IMR-90 (cell line): ENCODE measurements around the gene PYDC1. TPM values are rescaled to one million over a fixed set of nuclear protein-coding genes. Genes with fewer than 3 reads are reported as not detected.
"Not testable (repeated sequence)": the region's sequence is repeated elsewhere in the genome, so short reads cannot be mapped to it uniquely, and the experiment has no call there.

Experiments used
- ATAC-seq: fragments of 200-7000 bp; cut with Tn5 transposase; 2 replicates; pipeline ENCODE4 v1.9.1; 2020; ENCODE audit warnings: low read depth, mild to moderate bottlenecking, moderate library complexity
- BruUV-seq: library from RNA; stranded (reverse); fragments of 400-500 nt; replicated peaks from 2 replicates; lab custom pipeline; 2021; lab: Mats Ljungman, UMichigan
- CTCF ChIA-PET: fragments of 300-600 bp; formaldehyde crosslinking; extraction: SDS; loops from one replicate; lab custom pipeline; 2021; ENCODE audit warnings: antibody characterized with exemption; lab: Yijun Ruan, JAX
- POLR2A ChIA-PET: fragments of 300-600 bp; sonication (Branson Sonifier 250); formaldehyde crosslinking; loops from one replicate; lab custom pipeline; 2022; ENCODE audit warnings: antibody characterized with exemption; ENCODE audit not compliant: unreplicated experiment; lab: Charles Lee
- DNase-seq: peaks from one replicate; pipeline ENCODE4 v3.0.0; 2013
- H2AFZ ChIP-seq: replicated peaks from 2 replicates; pipeline ENCODE3; 2013; ENCODE audit warnings: low read length, mild to moderate bottlenecking; ENCODE audit not compliant: poor library complexity
- H2AK5ac ChIP-seq: 2 replicates; pipeline ENCODE4 v1.6.1; 2013; ENCODE audit warnings: low read depth, low read length, inconsistent platforms
- H2AK9ac ChIP-seq: replicated peaks from 2 replicates; pipeline ENCODE3; 2013; ENCODE audit warnings: mild to moderate bottlenecking, low read depth, low read length, moderate library complexity; ENCODE audit not compliant: poor library complexity
- H2BK120ac ChIP-seq: 2 replicates; pipeline ENCODE4 v1.6.1; 2013; ENCODE audit warnings: low read depth, low read length, inconsistent platforms
- H2BK15ac ChIP-seq: 3 replicates; pipeline ENCODE4 v1.6.1; 2013; ENCODE audit warnings: low read depth, low read length, inconsistent platforms
- H2BK20ac ChIP-seq: 2 replicates; pipeline ENCODE4 v1.6.1; 2013; ENCODE audit warnings: low read depth, mild to moderate bottlenecking, inconsistent platforms, low read length, moderate library complexity
- H2BK5ac ChIP-seq: 2 replicates; pipeline ENCODE4 v1.6.1; 2013; ENCODE audit warnings: mild to moderate bottlenecking, low read depth, low read length, inconsistent platforms; ENCODE audit not compliant: poor library complexity, severe bottlenecking
- H3K14ac ChIP-seq: replicated peaks from 2 replicates; pipeline ENCODE4 v1.6.1; 2013; ENCODE audit warnings: low read depth, low read length, inconsistent platforms
- H3K18ac ChIP-seq: 2 replicates; pipeline ENCODE4 v1.6.1; 2013; ENCODE audit warnings: low read depth, low read length, control low read depth
- H3K23ac ChIP-seq: 2 replicates; pipeline ENCODE4 v1.6.1; 2013; ENCODE audit warnings: low read depth, low read length, inconsistent platforms
- H3K27ac ChIP-seq: 2 replicates; pipeline ENCODE4 v1.5.1; 2013; ENCODE audit warnings: mild to moderate bottlenecking, control low read depth, low read length; ENCODE audit not compliant: insufficient read depth
- H3K27me3 ChIP-seq: 2 replicates; pipeline ENCODE4 v1.6.1; 2013; ENCODE audit warnings: low read length; ENCODE audit not compliant: control insufficient read depth, insufficient read depth
- H3K36me3 ChIP-seq: 2 replicates; pipeline ENCODE4 v1.6.1; 2013; ENCODE audit warnings: low read length, mixed read lengths; ENCODE audit not compliant: control insufficient read depth, insufficient read depth
- H3K4ac ChIP-seq: 2 replicates; pipeline ENCODE4 v1.6.1; 2013; ENCODE audit warnings: low read depth, low read length, inconsistent platforms
- H3K4me1 ChIP-seq: 2 replicates; pipeline ENCODE4 v1.6.1; 2013; ENCODE audit warnings: low read length, mixed read lengths; ENCODE audit not compliant: control insufficient read depth, insufficient read depth
- H3K4me2 ChIP-seq: 2 replicates; pipeline ENCODE4 v1.6.1; 2013; ENCODE audit warnings: low read depth, mild to moderate bottlenecking, control low read depth, low read length, moderate library complexity
- H3K4me3 ChIP-seq: 2 replicates; pipeline ENCODE4 v1.5.1; 2013; ENCODE audit warnings: low read depth, mild to moderate bottlenecking, control low read depth, low read length, moderate library complexity; ENCODE audit not compliant: insufficient read depth
- H3K56ac ChIP-seq: 2 replicates; pipeline ENCODE4 v1.6.1; 2013; ENCODE audit warnings: low read length, inconsistent platforms; ENCODE audit not compliant: insufficient read depth; ENCODE audit errors: extremely low read depth
- H3K79me1 ChIP-seq, 2 experiments: 2 replicates each; pipeline ENCODE4 v1.6.1; 2013; ENCODE audit warnings: low read length in 2 of 2, inconsistent platforms in 1 of 2, low read depth in 1 of 2
- H3K9ac ChIP-seq: 2 replicates; pipeline ENCODE4 v1.6.1; 2013; ENCODE audit warnings: low read depth, low read length, control low read depth
- H3K9me1 ChIP-seq: 2 replicates; pipeline ENCODE4 v1.6.1; 2013; ENCODE audit warnings: low read length, inconsistent platforms; ENCODE audit not compliant: insufficient read depth
- H3K9me3 ChIP-seq: 2 replicates; pipeline ENCODE4 v1.6.1; 2013; ENCODE audit warnings: low read length; ENCODE audit not compliant: control insufficient read depth, insufficient read depth
- H4K20me1 ChIP-seq: 2 replicates; pipeline ENCODE4 v1.6.1; 2013; ENCODE audit warnings: low read length, inconsistent platforms; ENCODE audit not compliant: insufficient read depth
- H4K5ac ChIP-seq: 2 replicates; pipeline ENCODE4 v1.6.1; 2013; ENCODE audit warnings: mild to moderate bottlenecking, low read depth, low read length, control low read depth
- H4K8ac ChIP-seq, 2 experiments: 2 replicates each; pipeline ENCODE4 v1.6.1; 2013; ENCODE audit warnings: low read depth in 2 of 2, low read length in 2 of 2, control low read depth in 1 of 2, inconsistent platforms in 1 of 2
- H4K91ac ChIP-seq: 2 replicates; pipeline ENCODE4 v1.6.1; 2013; ENCODE audit warnings: low read depth, low read length, inconsistent platforms; ENCODE audit not compliant: insufficient read depth
- WGBS, 2 experiments: methylation state at CpG; one replicate each; pipeline versions ENCODE4 v1.1.5 to v1.1.7; 2013; ENCODE audit warnings: missing lambda C conversion rate in 2 of 2; ENCODE audit not compliant: insufficient read length in 1 of 2; ENCODE audit errors: extremely low coverage in 2 of 2; 5-methylcytosine and 5-hydroxymethylcytosine counted together
- dilution Hi-C: fragments of 300-500 bp; cut with HindIII; formaldehyde crosslinking; loops from one replicate; pipeline ENCODE4 v1.14.3; 2018; ENCODE audit warnings: low sequenced_read_pairs; ENCODE audit not compliant: unreplicated experiment
- in situ Hi-C: fragments of 300-500 bp; cut with MboI; formaldehyde crosslinking; loops from 3 replicates; pipeline ENCODE4 v1.14.3; 2019; ENCODE audit warnings: low sequenced_read_pairs, inconsistent platforms, mixed read lengths
- intact Hi-C: fragments of 100-400 bp; cut with micrococcal nuclease; formaldehyde crosslinking; loops from 2 replicates; pipeline ENCODE4 v1.10.0; 2022
- polyA plus RNA-seq, 3 experiments: library from polyadenylated mRNA; depleted of rRNA; stranded (reverse); fragments of >200 nt; gene quantifications; 2 replicates each; pipeline ENCODE4 v1.2.3, GENCODE V29; 2012; ENCODE audit warnings: low replicate concordance in 1 of 3
- total RNA-seq: library from RNA; depleted of rRNA; stranded (reverse); fragments of >200 nt; gene quantifications from 2 replicates; pipeline ENCODE4 v1.2.3, GENCODE V29; 2012

The PYDC1 gene
- total and polyA plus RNA-seq, 2 of the 4 experiments (the other 2 are of a cell fraction) = not detected

- H2BK15ac ChIP-seq, H3K9me1 ChIP-seq, in situ Hi-C loops, H2BK20ac ChIP-seq, H3K27ac ChIP-seq, H3K18ac ChIP-seq, H4K8ac ChIP-seq, H3K4me3 ChIP-seq, H4K91ac ChIP-seq, H3K56ac ChIP-seq, CTCF ChIA-PET, H3K14ac ChIP-seq, H2BK120ac ChIP-seq, H3K9me3 ChIP-seq, H2BK5ac ChIP-seq, H2AFZ ChIP-seq, H2AK9ac ChIP-seq, H3K4me2 ChIP-seq, H3K27me3 ChIP-seq, H3K9ac ChIP-seq, H3K4ac ChIP-seq, dilution Hi-C loops, POLR2A ChIA-PET, DNase-seq, H4K5ac ChIP-seq, H2AK5ac ChIP-seq, H3K4me1 ChIP-seq, H3K23ac ChIP-seq, ATAC-seq, BruUV-seq: not testable (repeated sequence)
- Histone ChIP-seq H4K20me1 (peaks cover 55% of the 10 kb centered on the region), H3K79me1 (peaks cover 9 to 17% of the 10 kb centered on the region in 2 experiments; a peak in 2 of 4 replicates), H3K36me3 (peaks cover 32% of the 10 kb centered on the region)
- 100% methylated on average over 3 of the region's 8 CpGs; no CpG with 5 or more reads in 1 of the 2 experiments for WGBS, 2 experiments
- intact Hi-C loops = loop anchor here (2.0 kb wide), 2 partner anchors 183 to 243 kb away; partner anchors contain the start of gene ZNF843
Observed at GRCh38 chr16:31200111-31200510, 16.8 kb downstream of the PYDC1 start.
